Suprapubic skin (tissue), 4 donors: Measurements from ENCODE around the gene ADAMTS2. TPM values are rescaled to one million over a fixed set of nuclear protein-coding genes. Genes with fewer than 3 reads are reported as not detected.
"Not testable (repeated sequence)": the region's sequence is repeated elsewhere in the genome, so short reads cannot be mapped to it uniquely, and the experiment has no call there.

Experiments
- DNase-seq, 2 donors: peaks; one replicate each; pipeline ENCODE4 v3.0.0-alpha.2; 2019; ENCODE audit warnings: low spot score in 2 of 2
- H3K27ac ChIP-seq: fragments of 200-600 bp; sonication (generic); one replicate; pipeline ENCODE4 v1.5.1; 2019
- H3K27me3 ChIP-seq: fragments of 200-600 bp; sonication (generic); one replicate; pipeline ENCODE4 v1.5.1; 2019
- H3K36me3 ChIP-seq: fragments of 200-600 bp; sonication (generic); one replicate; pipeline ENCODE4 v1.5.1; 2019
- H3K4me1 ChIP-seq: fragments of 200-600 bp; sonication (generic); one replicate; pipeline ENCODE4 v1.5.1; 2019
- H3K4me3 ChIP-seq: fragments of 200-600 bp; sonication (generic); one replicate; pipeline ENCODE4 v1.5.1; 2019; ENCODE audit warnings: mild to moderate bottlenecking
- H3K9me3 ChIP-seq: fragments of 200-600 bp; sonication (generic); one replicate; pipeline ENCODE4 v1.5.1; 2019
- EP300 ChIP-seq: sonication (generic); formaldehyde crosslinking; IDR thresholded peaks from one replicate; pipeline ENCODE4 v1.6.1; 2017; ENCODE audit warnings: antibody characterized with exemption
- POLR2A ChIP-seq, 2 donors: fragments of 450-650 bp; IDR thresholded peaks; one replicate each; pipeline ENCODE4 v1.6.1; 2017; ENCODE audit warnings: antibody characterized with exemption in 2 of 2, mild to moderate bottlenecking in 2 of 2, moderate library complexity in 2 of 2
- POLR2AphosphoS5 ChIP-seq, 3 donors: sonication (generic); formaldehyde crosslinking; IDR thresholded peaks; one replicate each; pipeline ENCODE4 v1.6.1; 2017; ENCODE audit warnings: antibody characterized with exemption in 3 of 3
- WGBS: methylation state at CpG from one replicate; pipeline ENCODE4 v1.1.5; 2018; 5-methylcytosine and 5-hydroxymethylcytosine counted together
- total RNA-seq, 4 donors: library from RNA; depleted of rRNA; stranded (reverse); fragments of >200 nt; gene quantifications; one replicate each; pipeline ENCODE4 v1.1.0, GENCODE V29; 2016
- TF ChIP-seq, protein P1 (sequence below), 2 donors: fragments of 200-600 bp in 1 of 2; fragments of 450-650 bp in 1 of 2; sonication (generic) in 1 of 2; IDR thresholded peaks; one replicate each; pipeline ENCODE4 v1.5.1; 2016 to 2019; ENCODE audit warnings: antibody characterized with exemption in 2 of 2, mild to moderate bottlenecking in 1 of 2, moderate library complexity in 1 of 2

The ADAMTS2 gene
- total RNA-seq, 4 donors from 2014 or later, result 3.1 to 5.5 (median 4.3) TPM

DNA sequence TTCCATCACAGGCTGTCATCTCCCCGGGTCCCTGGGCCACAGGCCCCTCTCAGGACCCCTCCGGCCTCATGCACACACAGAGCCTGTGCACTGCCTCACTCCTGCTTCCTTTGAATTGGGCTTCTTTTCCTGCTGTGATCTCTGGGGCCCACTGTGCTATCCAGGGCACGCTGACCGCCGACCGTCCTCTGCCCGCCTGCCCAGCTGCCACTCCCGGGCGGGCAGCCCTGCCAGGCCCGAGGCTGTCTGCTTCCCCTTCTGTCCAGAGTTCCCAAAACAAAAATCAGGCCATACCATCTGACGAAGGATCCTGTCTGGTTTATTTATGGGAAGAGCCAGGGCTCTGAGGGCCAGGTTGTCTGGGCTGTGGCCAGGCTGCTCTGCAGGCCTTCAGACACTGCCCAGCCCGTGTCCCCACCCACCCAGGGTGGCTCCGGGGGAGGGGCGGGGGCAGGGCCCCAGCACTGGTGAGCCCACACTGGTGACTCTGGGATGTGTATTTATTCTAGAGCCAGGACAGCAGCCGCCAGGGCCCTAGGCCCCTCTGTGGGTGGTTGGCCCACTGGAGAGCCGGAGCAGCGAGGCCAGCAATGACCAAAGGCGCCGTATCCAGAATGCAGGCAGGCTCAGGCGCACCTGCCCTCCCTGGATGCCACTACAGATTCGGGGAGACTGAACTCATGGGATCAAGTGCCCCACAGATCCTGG, 57.0 kb downstream of the ADAMTS2 start:
- TF ChIP-seq, protein P1, sequence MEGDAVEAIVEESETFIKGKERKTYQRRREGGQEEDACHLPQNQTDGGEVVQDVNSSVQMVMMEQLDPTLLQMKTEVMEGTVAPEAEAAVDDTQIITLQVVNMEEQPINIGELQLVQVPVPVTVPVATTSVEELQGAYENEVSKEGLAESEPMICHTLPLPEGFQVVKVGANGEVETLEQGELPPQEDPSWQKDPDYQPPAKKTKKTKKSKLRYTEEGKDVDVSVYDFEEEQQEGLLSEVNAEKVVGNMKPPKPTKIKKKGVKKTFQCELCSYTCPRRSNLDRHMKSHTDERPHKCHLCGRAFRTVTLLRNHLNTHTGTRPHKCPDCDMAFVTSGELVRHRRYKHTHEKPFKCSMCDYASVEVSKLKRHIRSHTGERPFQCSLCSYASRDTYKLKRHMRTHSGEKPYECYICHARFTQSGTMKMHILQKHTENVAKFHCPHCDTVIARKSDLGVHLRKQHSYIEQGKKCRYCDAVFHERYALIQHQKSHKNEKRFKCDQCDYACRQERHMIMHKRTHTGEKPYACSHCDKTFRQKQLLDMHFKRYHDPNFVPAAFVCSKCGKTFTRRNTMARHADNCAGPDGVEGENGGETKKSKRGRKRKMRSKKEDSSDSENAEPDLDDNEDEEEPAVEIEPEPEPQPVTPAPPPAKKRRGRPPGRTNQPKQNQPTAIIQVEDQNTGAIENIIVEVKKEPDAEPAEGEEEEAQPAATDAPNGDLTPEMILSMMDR (IDR thresholded peaks at IDR 0.05), result no peak
- no peak for TF ChIP-seq POLR2A (IDR thresholded peaks at IDR 0.05)
- TF ChIP-seq EP300, result no peak
- TF ChIP-seq POLR2AphosphoS5 (IDR thresholded peaks at IDR 0.05), result no peak

GRCh38 chr5:179287631-179288030, 57.6 kb downstream of the ADAMTS2 start:
- no peaks in the 10 kb centered on the region for H3K9me3 ChIP-seq
- peak; percentile 42 to 55 for DNase-seq
- no peak overlapping the region for H3K27ac ChIP-seq
- no CpG with 5 or more reads among the region's 10 CpGs for WGBS
- H3K4me1 ChIP-seq, result no peaks in the 10 kb centered on the region
- no peak for TF ChIP-seq POLR2A (IDR thresholded peaks at IDR 0.05)
- TF ChIP-seq EP300, result no peak
- TF ChIP-seq, protein P1 (IDR thresholded peaks at IDR 0.05), result no peak
- no peaks in the 10 kb centered on the region for H3K27me3 ChIP-seq
- H3K4me3 ChIP-seq, result no peak overlapping the region
- H3K36me3 ChIP-seq, result no peaks in the 10 kb centered on the region

More for the DNA sequence above, 57.0 kb downstream of the ADAMTS2 start:
- H3K4me1 ChIP-seq, result peaks cover 5% of the 10 kb centered on the region
- 88% methylated on average over 20 of the region's 21 CpGs for WGBS
- H3K27me3 ChIP-seq, result no peaks in the 10 kb centered on the region
- peak; percentile 43 to 56 for DNase-seq
- no peaks in the 10 kb centered on the region for H3K9me3 ChIP-seq
- no peak overlapping the region for H3K4me3 ChIP-seq
- no peaks in the 10 kb centered on the region for H3K36me3 ChIP-seq
- no peak overlapping the region for H3K27ac ChIP-seq

DNA sequence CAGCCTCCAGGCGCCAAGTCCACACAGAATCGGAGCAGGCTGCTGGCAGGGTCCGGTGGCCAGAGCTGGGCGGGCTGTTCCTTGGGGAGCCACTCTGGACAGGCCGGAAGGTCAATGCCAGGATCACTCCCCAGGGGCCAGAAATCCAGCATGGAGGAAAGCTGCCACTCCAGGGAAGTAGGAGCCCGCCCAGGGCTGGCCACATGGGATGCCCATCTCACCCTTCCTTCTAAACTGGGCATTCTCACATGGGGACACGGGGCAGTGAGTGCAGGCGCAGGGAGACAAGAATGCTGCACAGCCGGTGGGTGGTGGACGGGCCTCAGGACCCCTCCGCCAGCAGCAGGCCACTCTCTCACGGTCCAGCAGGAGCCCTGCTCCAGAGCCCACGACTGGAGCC, 58.2 kb downstream of the ADAMTS2 start:
- no peak overlapping the region for H3K4me3 ChIP-seq
- no peaks in the 10 kb centered on the region for H3K9me3 ChIP-seq
- TF ChIP-seq POLR2A (IDR thresholded peaks at IDR 0.05), result no peak
- no peak for TF ChIP-seq POLR2AphosphoS5 (IDR thresholded peaks at IDR 0.05)
- TF ChIP-seq EP300, result no peak
- TF ChIP-seq, protein P1 (IDR thresholded peaks at IDR 0.05), result no peak
- 79% methylated on average over 4 of the region's 13 CpGs for WGBS
- no peak overlapping the region for H3K27ac ChIP-seq
- no peaks in the 10 kb centered on the region for H3K36me3 ChIP-seq
- H3K27me3 ChIP-seq, result no peaks in the 10 kb centered on the region
- DNase-seq, result peak; percentile 55 to 75
- no peaks in the 10 kb centered on the region for H3K4me1 ChIP-seq

DNA sequence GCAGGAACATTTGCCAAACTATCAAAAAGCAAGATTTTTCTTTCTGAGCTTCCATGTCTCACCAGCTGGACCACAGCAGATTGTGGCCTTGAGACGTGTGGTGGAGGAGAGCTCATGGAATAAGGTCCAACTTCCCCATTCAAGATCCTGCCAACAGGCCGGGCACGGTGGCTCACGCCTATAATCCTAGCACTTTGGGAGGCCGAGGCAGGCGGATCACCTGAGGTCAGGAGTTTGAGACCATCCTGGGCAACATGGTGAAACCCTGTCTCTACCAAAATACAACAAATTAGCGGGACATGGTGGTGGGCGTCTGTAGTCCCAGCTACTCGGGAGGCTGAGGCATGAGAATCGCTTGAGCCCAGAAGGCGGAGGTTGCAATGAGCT, 59.5 kb downstream of the ADAMTS2 start:
- not testable (repeated sequence) for H3K27ac ChIP-seq
- peak in 1 of 2 donors; percentile 42 for DNase-seq
- WGBS, result 85% methylated on average over 11 of the region's 11 CpGs

DNA sequence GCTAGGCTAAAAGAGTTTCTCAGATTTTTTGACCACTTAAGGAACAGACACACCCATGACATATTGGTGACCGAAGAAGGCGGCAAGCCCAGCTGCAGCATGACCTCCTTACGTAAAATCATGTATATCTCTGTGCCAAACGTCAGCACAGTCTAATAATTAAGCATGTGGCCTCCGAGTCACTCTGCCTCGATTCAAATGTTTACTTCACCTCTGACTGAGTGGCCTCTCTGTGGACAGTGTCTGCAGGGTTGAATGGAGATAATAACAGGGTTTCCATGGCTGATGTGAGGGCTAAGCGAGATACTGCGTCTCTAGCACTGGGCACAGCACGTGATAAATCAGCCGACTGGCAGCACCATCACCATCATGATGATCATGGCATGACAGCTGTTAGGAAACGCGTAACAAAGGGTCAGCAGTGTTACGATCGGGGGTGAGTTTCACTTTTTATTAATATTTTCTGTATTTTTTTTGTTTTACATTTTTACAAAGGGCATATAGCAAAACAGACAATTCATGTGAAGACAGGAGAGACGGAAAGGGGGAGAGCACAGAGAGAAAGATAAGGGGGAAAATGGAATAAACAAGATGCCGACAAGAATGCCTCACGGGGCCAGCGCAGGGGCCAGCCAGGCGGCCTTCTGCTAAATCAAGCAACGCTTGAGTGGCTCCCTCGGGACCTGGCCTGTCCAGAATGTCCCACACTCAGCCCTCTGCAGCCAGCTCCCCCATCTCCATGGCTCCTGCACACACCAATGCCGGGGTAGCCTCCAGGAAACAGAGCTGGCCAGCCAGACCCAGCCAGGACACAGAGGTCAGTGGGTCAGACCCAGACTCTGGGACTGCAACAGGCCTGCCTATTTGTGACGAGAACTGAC, 60.3 kb downstream of the ADAMTS2 start:
- Histone ChIP-seq H3K27me3 (no peaks in the 10 kb centered on the region), H3K4me1 (no peaks in the 10 kb centered on the region), H3K4me3 (no peak overlapping the region), H3K9me3 (no peaks in the 10 kb centered on the region), H3K36me3 (no peaks in the 10 kb centered on the region), H3K27ac (no peak overlapping the region)
- TF ChIP-seq POLR2AphosphoS5 (IDR thresholded peaks at IDR 0.05) (no peak), EP300 (no peak), POLR2A (IDR thresholded peaks at IDR 0.05) (no peak)
- TF ChIP-seq, protein P1 (IDR thresholded peaks at IDR 0.05), result no peak
- WGBS, result 63% methylated on average over 23 of the region's 23 CpGs
- peak; percentile 62 to 67 for DNase-seq

More for the DNA sequence above, 59.5 kb downstream of the ADAMTS2 start:
- not testable (repeated sequence) for H3K4me3 ChIP-seq, H3K27me3 ChIP-seq, H3K9me3 ChIP-seq, H3K4me1 ChIP-seq, H3K36me3 ChIP-seq

GRCh38 chr5:179283908-179284307, 61.4 kb downstream of the ADAMTS2 start:
- H3K27ac ChIP-seq, H3K27me3 ChIP-seq, H3K36me3 ChIP-seq, H3K4me3 ChIP-seq, H3K9me3 ChIP-seq, H3K4me1 ChIP-seq: not testable (repeated sequence)
- DNase-seq, result peak; percentile 16 to 55
- WGBS, result 91% methylated on average over 10 of the region's 10 CpGs
